GM21390 (cell line): ENCODE results near the gene OSTM1.

ENCODE experiments used
- ATAC-seq: cut with Tn5 transposase; IDR thresholded peaks from one replicate; pipeline ENCODE4 v1.9.1; 2021; ENCODE audit not compliant: unreplicated experiment

Gene OSTM1

GRCh38 chr6:108074359-108075144, at the start of gene OSTM1:
TSS of gene OSTM1 (minus strand) at chr6:108074741. CDS start at chr6:108074651, 90 bp downstream.
- ATAC-seq, result peak; percentile 97

- no peak for ATAC-seq
Measured at GRCh38 chr6:108123946-108124345, 49.4 kb upstream of the OSTM1 start.

- ATAC-seq, result no peak
Measured at GRCh38 chr6:108123481-108123929, 49.0 kb upstream of the OSTM1 start.

GRCh38 chr6:108121612-108122011, 47.1 kb upstream of the OSTM1 start:
- ATAC-seq, result no peak

- no peak for ATAC-seq
Measured at GRCh38 chr6:108120311-108120710, 45.8 kb upstream of the OSTM1 start.

- ATAC-seq, result no peak
Measured at GRCh38 chr6:108119769-108120141, 45.2 kb upstream of the OSTM1 start.

GRCh38 chr6:108118810-108119768, 44.5 kb upstream of the OSTM1 start:
- no peak for ATAC-seq

GRCh38 chr6:108118359-108118724, 43.8 kb upstream of the OSTM1 start:
- ATAC-seq, result no peak

GRCh38 chr6:108117427-108118358, 43.2 kb upstream of the OSTM1 start:
- ATAC-seq, result peak; percentile 49

- no peak for ATAC-seq
Measured at GRCh38 chr6:108116546-108117426, 42.2 kb upstream of the OSTM1 start.

GRCh38 chr6:108115598-108116058, 41.1 kb upstream of the OSTM1 start:
- ATAC-seq, result no peak

- no peak for ATAC-seq
Measured at GRCh38 chr6:108114841-108115597, 40.5 kb upstream of the OSTM1 start.

- ATAC-seq, result no peak
Measured at GRCh38 chr6:108113557-108114519, 39.3 kb upstream of the OSTM1 start.

- no peak for ATAC-seq
Measured at GRCh38 chr6:108108374-108108773, 33.8 kb upstream of the OSTM1 start.

GRCh38 chr6:108107102-108107501, 32.6 kb upstream of the OSTM1 start:
- ATAC-seq, result no peak

- ATAC-seq, result no peak
Measured at GRCh38 chr6:108106694-108107093, 32.2 kb upstream of the OSTM1 start.

GRCh38 chr6:108106261-108106660, 31.7 kb upstream of the OSTM1 start:
- no peak for ATAC-seq

- no peak for ATAC-seq
Measured at GRCh38 chr6:108105571-108105970, 31.0 kb upstream of the OSTM1 start.
